ENCODE data around the gene DCLK1. TPM values are rescaled to one million over a fixed set of nuclear protein-coding genes. Genes with fewer than 3 reads are reported as not detected.

Gene DCLK1
- total RNA-seq, 1 donor = not detected

DNA sequence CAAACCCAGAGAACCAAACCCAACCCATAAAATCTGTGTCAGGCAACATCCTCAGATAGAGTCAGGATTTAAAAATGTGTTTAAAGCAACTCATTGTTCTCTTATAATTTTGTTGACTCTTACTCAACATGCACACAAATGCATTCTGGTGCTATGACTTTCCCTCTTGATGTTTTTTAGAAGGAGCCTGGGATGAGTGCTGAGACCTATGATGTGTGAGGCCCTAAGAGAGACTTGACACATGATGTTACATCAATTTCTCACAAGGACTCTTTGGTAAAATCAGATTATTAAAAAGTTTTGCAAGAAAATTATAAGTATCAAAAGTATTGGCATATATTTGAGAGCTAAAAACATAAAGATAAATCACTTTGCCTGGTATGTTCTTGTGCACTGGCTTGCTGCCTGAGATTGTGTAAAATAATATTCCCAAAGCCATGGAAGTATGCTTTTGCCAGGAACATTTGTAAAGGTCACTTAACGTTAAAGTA is 173.9 kb downstream of the DCLK1 start:
- Histone ChIP-seq H3K27me3 (ENCODE audit: insufficient read depth, low read length) (no peaks in the 10 kb centered on the region), H3K4me1 (ENCODE audit: insufficient read depth, low read length) (no peaks in the 10 kb centered on the region), H3K4me3 (ENCODE audit: low read length) (no peak overlapping the region), H3K9me3 (ENCODE audit: low read depth, low read length) (no peaks in the 10 kb centered on the region)

DNA sequence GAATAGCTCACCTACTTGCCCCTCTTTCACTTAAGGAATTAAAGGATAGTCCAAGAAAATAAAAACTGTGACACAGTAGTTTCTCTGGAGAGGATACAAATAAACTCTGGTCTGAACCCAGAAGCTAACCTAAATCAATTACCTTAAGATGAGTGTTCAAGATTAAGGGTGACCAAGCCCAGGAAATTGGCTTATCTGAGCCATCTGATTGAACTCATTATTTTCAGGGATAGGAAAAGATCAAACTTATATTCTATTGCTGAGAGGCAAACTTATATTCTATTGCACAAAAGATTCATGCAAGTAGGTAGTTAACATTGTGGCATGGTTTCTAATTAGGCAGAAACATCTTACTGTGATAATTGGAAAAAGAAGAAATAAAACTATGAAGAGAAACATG is 175.1 kb downstream of the DCLK1 start:
- no peaks in the 10 kb centered on the region for H3K9me3 ChIP-seq (ENCODE audit: low read depth, low read length)
- no peaks in the 10 kb centered on the region for H3K27me3 ChIP-seq (ENCODE audit: insufficient read depth, low read length)

DNA sequence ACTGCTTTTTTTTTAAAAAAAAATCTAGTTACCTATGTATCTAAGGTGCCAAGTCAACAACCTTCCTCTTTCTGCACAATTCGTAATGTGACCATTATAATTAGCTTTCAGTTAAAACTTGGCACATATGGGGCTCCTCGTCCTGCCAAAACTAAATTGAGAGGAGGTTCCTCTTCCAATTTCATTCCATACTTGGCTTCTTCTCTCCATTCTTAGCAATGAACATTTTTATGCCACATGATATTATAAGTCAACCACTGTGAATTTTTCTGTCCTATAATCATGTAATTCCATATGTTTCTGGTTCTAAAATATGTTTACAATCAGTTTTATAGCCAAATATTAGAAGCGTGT is 177.0 kb downstream of the DCLK1 start:
- Histone ChIP-seq H3K4me1 (ENCODE audit: insufficient read depth, low read length) (no peaks in the 10 kb centered on the region), H3K4me3 (ENCODE audit: low read length) (no peak overlapping the region), H3K27me3 (ENCODE audit: insufficient read depth, low read length) (no peaks in the 10 kb centered on the region), H3K9me3 (ENCODE audit: low read depth, low read length) (no peaks in the 10 kb centered on the region)

More for the DNA sequence above, 175.1 kb downstream of the DCLK1 start:
- Histone ChIP-seq H3K4me3 (ENCODE audit: low read length) (no peak overlapping the region), H3K4me1 (ENCODE audit: insufficient read depth, low read length) (no peaks in the 10 kb centered on the region)

DNA sequence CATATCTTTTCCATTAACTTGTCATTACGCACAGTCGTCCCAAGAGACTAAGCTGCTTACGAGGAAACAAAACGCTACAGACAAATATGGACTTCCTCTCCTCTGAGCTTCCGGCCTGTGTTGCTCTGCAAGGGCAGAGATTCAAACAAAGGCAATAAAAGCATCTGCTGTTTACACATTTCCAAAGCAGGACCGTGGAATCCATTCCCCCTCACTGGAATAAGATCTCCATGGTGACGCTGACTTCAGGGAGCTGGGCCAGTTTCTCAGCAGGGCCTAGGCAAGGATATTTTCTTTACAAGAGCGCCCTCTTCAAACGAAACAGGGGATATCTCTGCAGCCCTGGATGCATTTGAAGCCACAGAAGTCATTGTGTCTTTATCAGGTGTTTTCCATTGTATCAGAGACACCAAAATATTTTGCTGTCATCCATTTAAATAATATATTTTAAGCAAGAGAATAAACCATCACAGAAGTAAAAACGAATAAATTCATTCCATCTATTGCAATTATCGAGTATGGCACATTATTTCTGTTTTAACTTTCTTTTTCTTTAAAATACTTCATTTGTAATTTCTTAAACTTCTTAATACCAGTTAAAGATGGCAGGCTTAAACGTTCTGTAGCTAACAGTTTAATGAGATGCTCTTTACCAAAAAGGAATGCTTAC is 177.5 kb downstream of the DCLK1 start:
- H3K9me3 ChIP-seq (ENCODE audit: low read depth, low read length) = no peaks in the 10 kb centered on the region
- H3K4me3 ChIP-seq (ENCODE audit: low read length) = no peak overlapping the region
- no peaks in the 10 kb centered on the region for H3K4me1 ChIP-seq (ENCODE audit: insufficient read depth, low read length)
- H3K27me3 ChIP-seq (ENCODE audit: insufficient read depth, low read length) = no peaks in the 10 kb centered on the region

DNA sequence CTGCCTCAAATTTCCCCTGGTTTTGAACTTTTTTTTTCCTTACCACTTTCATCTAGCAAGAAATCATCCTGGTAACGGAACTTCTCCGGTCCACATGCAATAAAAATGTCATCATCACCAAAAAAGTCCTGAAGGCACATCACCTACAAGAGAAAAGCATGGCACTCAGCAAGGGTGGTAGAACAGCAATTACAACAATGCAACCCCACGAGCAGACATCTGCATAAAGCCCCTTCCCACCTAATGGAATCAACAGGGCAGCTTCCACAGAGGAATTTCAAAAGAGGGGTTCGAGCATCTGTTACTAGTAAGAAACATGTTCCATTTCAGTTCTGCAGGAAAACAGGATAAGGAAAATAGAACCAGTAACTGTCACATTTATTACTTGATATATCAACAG is 183.9 kb downstream of the DCLK1 start:
- no peak overlapping the region for H3K4me3 ChIP-seq (ENCODE audit: low read length)

DNA sequence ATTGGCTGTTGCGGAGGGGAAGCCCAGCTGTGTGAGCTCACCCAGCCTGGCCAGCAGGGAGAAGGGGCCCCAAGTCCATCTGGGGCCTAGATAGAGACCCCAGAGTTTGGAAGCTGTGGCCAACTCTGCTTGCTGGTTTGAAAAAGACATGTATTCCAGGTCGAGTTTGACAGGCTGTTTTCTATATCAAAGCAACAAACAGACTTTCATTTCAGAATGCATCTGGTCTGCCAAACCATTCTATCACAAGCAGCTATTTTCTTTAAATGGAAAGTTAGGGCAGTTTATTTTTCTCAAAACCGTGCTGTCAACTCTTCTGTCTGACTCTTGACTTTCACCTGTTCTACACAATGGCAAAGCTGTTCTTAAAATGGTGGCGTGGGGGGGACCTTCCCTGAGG is 185.8 kb downstream of the DCLK1 start:
- no peak overlapping the region for H3K4me3 ChIP-seq (ENCODE audit: low read length)
- no peaks in the 10 kb centered on the region for H3K27me3 ChIP-seq (ENCODE audit: insufficient read depth, low read length)
- H3K9me3 ChIP-seq (ENCODE audit: low read depth, low read length) = no peaks in the 10 kb centered on the region
- H3K4me1 ChIP-seq (ENCODE audit: insufficient read depth, low read length) = no peaks in the 10 kb centered on the region

More for the DNA sequence above, 183.9 kb downstream of the DCLK1 start:
- Histone ChIP-seq H3K4me1 (ENCODE audit: insufficient read depth, low read length) (no peaks in the 10 kb centered on the region), H3K27me3 (ENCODE audit: insufficient read depth, low read length) (no peaks in the 10 kb centered on the region), H3K9me3 (ENCODE audit: low read depth, low read length) (no peaks in the 10 kb centered on the region)

DNA sequence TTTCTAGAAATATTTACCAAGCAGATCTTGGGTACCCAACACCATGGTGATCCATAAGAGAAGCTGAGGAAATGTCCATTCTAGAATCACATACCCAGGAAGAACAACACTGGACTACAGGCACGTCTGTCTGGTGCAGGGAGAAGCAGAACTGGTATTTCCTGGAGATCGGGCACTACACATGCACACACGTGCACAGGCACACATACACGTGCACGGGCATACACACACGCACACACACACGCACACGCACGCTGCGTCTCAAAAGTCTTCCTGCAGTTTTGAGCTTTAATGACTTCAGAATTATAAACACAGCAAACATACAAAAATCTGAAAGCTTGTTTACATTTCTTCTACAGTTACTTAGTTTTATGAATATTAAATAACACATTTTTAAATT is 189.8 kb downstream of the DCLK1 start:
- Histone ChIP-seq H3K4me3 (ENCODE audit: low read length) (no peak overlapping the region), H3K4me1 (ENCODE audit: insufficient read depth, low read length) (no peaks in the 10 kb centered on the region), H3K27me3 (ENCODE audit: insufficient read depth, low read length) (no peaks in the 10 kb centered on the region), H3K9me3 (ENCODE audit: low read depth, low read length) (no peaks in the 10 kb centered on the region)

DNA sequence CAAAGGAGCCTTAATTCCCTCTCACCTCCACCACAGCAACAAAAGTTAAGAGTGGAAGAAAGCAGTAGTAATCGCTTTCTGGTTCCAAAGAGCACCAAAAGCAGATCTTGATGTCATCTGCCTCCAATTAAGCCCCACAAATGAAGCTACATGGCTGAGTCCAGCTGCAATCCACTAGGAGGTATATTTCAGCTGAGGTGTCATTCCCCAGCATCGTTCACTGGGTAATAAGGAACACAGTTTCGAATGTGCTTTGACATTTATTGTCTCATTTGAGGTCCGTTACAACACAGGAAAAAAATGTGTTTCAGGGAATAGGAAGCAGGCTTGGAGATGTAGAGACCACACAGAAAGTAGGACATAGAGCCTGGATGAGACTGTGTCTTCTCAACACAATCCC is 190.4 kb downstream of the DCLK1 start:
- Histone ChIP-seq H3K4me3 (ENCODE audit: low read length) (no peak overlapping the region), H3K27me3 (ENCODE audit: insufficient read depth, low read length) (no peaks in the 10 kb centered on the region), H3K9me3 (ENCODE audit: low read depth, low read length) (no peaks in the 10 kb centered on the region), H3K4me1 (ENCODE audit: insufficient read depth, low read length) (no peaks in the 10 kb centered on the region)

DNA sequence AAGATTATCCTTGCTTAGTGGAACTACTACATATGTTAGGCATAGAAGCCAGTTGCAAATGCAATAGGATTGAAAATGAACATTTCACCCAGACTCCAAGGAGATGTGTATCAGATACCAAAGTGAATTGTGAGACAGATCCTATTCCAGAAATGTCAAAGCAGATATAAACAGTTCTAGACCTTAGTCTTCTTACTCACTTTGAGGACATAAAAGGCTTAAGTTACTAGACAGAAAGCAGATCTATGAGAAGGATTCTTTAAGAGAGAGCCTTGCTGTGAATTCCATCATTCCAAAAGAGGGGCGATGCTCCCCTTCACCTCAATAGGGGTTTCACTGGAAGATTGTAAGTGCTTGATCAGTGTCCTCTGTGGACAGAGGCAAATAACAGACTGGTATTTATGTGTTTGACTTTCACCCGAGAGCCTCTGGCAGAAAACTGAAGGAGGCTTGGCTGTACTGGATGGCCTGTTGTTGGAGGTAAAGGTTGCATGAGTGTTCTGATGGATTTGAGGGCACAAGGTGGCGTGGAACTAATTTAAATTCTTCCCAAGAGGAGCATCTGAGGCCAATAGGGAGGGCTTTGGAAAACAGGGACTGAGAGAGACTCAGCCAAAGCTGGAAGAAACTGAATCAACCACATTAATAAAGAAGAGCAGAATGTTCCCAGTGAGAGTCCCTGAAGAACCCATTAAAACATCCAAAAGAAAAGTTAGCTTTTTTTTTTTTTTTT is 194.8 kb downstream of the DCLK1 start:
- Histone ChIP-seq H3K27me3 (ENCODE audit: insufficient read depth, low read length) (no peaks in the 10 kb centered on the region), H3K4me1 (ENCODE audit: insufficient read depth, low read length) (no peaks in the 10 kb centered on the region), H3K9me3 (ENCODE audit: low read depth, low read length) (no peaks in the 10 kb centered on the region), H3K4me3 (ENCODE audit: low read length) (no peak overlapping the region)

DNA sequence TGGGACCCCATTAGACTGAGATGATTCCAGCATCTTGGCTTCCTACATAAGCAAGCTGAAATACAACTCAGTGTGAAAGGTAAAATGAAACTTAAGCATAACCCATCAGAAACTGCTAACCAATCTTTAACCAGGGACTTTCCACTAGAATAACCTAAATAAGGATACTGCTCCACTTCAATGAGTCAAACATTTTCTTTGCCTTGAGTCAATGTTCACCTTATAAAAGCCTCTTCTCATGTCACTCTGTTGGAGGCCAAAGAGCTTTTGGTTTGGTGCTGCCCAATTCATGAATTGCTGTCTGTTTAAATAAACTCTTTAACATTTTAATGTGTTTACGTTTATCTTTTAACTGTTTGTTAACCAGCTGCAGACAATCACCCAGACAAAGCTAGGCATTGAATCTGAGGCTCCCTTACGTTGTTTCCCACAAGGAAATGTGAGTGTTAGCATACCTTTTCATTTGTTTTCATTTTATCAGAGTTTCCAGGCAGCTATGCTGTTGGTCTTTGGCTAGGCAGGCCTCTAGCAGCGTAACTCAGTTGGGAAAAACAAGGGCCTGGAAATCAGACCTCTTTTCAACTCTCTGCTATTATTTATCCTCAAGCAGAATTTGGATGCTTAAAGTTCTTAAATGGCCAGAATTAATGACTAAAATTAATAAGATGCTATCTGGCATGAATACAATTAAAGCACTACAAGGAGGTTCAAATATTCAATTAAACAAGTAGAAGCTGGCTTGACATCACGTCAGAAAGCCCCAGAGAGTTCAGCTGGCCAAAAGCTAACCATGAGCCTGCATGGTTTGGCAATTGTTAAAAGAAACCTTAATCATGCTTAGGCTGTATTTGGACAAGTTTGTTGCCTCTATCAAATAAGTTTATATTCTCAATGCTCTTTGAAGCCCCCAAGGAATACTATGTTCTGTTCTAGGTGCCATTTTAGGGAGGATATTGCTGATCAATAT is 200.2 kb downstream of the DCLK1 start:
- no peaks in the 10 kb centered on the region for H3K4me1 ChIP-seq (ENCODE audit: insufficient read depth, low read length)
- H3K27me3 ChIP-seq (ENCODE audit: insufficient read depth, low read length) = no peaks in the 10 kb centered on the region
- H3K4me3 ChIP-seq (ENCODE audit: low read length) = no peak overlapping the region
- H3K9me3 ChIP-seq (ENCODE audit: low read depth, low read length) = no peaks in the 10 kb centered on the region

DNA sequence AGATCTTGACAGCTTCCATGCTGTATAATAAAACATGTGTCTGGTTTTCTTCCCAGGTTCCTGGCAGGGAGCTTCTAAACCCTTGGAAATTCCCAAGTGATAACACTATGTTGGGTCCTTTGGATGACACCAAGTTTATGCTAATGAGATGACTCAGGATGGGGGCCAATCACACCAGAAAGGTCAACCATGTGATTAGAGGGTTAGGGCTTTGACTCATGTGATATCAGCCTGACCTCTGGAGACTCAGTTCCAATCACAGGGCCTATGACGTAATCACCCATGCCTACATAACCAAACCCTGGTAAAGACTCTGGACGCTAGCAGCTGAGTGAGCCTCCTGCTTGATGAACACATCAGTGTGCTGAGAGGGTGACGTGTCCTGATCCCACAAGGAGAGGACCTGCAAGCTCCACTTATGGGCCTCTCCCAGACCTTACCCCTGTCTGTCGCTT is 203.6 kb downstream of the DCLK1 start:
- Histone ChIP-seq H3K9me3 (ENCODE audit: low read depth, low read length) (no peaks in the 10 kb centered on the region), H3K4me3 (ENCODE audit: low read length) (no peak overlapping the region), H3K27me3 (ENCODE audit: insufficient read depth, low read length) (no peaks in the 10 kb centered on the region), H3K4me1 (ENCODE audit: insufficient read depth, low read length) (no peaks in the 10 kb centered on the region)

DNA sequence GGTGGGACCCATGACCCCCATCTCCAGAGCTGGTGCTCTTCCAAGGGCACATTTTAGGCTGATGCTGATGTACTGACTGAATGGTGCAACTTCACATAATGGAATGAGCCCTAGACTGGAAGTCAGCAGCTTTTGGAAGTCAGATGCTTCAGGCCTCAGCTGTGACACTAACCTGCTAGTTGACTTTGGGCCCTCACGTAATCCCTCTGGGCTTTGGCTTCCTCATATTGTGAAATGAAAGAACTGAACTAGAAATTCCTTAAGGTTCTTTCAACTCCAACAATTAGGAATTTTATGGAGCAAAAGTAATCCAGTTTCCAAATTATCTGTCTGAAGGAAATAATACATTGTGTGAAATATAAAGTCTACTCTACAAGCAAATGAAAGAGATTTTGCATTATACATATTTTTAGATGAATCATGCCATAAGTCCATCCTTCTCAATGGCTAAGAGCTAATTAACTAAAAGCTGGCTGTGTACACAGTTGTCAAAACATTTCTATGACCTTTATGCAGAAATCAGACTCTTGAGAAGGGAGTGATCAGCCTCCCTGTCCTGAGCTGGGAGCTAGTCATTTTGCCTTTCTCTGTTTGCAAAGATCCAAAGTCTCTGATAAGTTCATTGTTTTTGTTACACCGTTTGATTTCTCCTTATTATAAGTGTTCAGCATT is 204.2 kb downstream of the DCLK1 start:
- H3K4me1 ChIP-seq (ENCODE audit: insufficient read depth, low read length) = no peaks in the 10 kb centered on the region
- H3K9me3 ChIP-seq (ENCODE audit: low read depth, low read length) = no peaks in the 10 kb centered on the region
- no peaks in the 10 kb centered on the region for H3K27me3 ChIP-seq (ENCODE audit: insufficient read depth, low read length)
- H3K4me3 ChIP-seq (ENCODE audit: low read length) = no peak overlapping the region

DNA sequence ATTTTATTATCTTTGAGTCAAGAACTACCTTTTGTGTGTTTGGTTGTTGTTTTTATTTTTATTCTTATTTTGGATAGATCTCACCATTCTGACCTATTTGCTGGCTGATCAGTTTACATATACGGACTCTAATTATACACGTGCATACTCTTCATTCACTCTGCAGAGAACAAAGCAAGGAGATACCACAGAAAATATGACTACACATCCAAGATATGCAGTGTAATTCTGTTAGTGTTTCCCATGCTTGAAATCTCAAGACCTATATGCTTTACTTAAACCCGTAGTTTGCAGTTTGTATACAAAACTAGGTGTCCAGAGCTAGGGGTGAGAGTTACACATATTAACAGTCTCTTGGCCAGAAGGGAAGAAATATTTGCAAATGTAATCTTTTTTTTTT is 205.5 kb downstream of the DCLK1 start:
- Histone ChIP-seq H3K9me3 (ENCODE audit: low read depth, low read length) (no peaks in the 10 kb centered on the region), H3K4me1 (ENCODE audit: insufficient read depth, low read length) (no peaks in the 10 kb centered on the region), H3K4me3 (ENCODE audit: low read length) (no peak overlapping the region), H3K27me3 (ENCODE audit: insufficient read depth, low read length) (no peaks in the 10 kb centered on the region)

DNA sequence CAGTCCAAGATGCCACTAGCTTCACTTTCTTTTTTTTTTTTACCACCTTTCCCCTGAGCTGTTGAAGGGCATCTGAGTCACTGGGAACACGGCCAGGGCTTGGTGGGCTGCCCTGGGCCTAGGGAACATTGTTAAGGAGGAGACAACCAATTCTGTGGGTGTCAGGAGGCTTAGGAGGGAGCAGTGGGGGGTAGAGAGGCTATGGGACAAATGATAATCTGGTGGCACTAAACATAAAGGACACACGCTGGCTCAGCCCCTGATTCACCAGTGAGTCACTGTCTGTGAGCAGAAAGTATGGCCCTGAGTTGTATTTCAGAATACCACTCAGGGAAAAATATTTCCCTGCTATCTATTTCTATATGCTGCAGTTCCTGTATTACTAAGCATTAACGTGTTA is 207.8 kb downstream of the DCLK1 start:
- H3K9me3 ChIP-seq (ENCODE audit: low read depth, low read length) = no peaks in the 10 kb centered on the region
- no peaks in the 10 kb centered on the region for H3K4me1 ChIP-seq (ENCODE audit: insufficient read depth, low read length)
- no peaks in the 10 kb centered on the region for H3K27me3 ChIP-seq (ENCODE audit: insufficient read depth, low read length)
- no peak overlapping the region for H3K4me3 ChIP-seq (ENCODE audit: low read length)

Data from mononuclear cell (primary cell).